Mesothelial cell of epicardium (in vitro differentiated cells): Measurements from ENCODE around the gene CHST11. TPM values are rescaled to one million over a fixed set of nuclear protein-coding genes. Genes with fewer than 3 reads are reported as not detected.

Experiments
- DNase-seq, 2 experiments: peaks; one replicate each; pipeline ENCODE4 v3.0.0; 2021; ENCODE audit warnings: low spot score in 2 of 2; ENCODE audit not compliant: unreplicated experiment in 2 of 2
- H3K27ac Mint-ChIP-seq: 2 replicates; pipeline ENCODE4 v1.8.0; 2021; ENCODE audit warnings: mixed read lengths
- H3K27me3 Mint-ChIP-seq: 2 replicates; pipeline ENCODE4 v1.8.0; 2021; ENCODE audit warnings: low read depth, mixed read lengths
- H3K36me3 Mint-ChIP-seq: 2 replicates; pipeline ENCODE4 v1.8.0; 2021; ENCODE audit warnings: mixed read lengths
- H3K4me1 Mint-ChIP-seq: 2 replicates; pipeline ENCODE4 v1.8.0; 2021; ENCODE audit warnings: mixed read lengths
- H3K4me3 Mint-ChIP-seq: 2 replicates; pipeline ENCODE4 v1.8.0; 2021; ENCODE audit warnings: mild to moderate bottlenecking, moderate library complexity, mixed read lengths
- H3K9me3 Mint-ChIP-seq: 2 replicates; pipeline ENCODE4 v1.8.0; 2021; ENCODE audit warnings: mixed read lengths
- CTCF ChIP-seq: fragments of 200-600 bp; sonication (generic); IDR thresholded peaks from one replicate; pipeline ENCODE4 v1.5.0; 2021; ENCODE audit warnings: antibody characterized with exemption; ENCODE audit not compliant: unreplicated experiment
- total RNA-seq: library from RNA; stranded (reverse); gene quantifications from 3 replicates; pipeline ENCODE4 v1.2.1, GENCODE V29; 2021

Gene CHST11
- total RNA-seq, 1 donor from 2014 or later = 15.0 TPM

- no peak for DNase-seq
- Mint-ChIP-seq H3K4me3 (no peak overlapping the region), H3K27me3 (peaks cover 6% of the 10 kb centered on the region), H3K4me1 (peaks cover 10% of the 10 kb centered on the region), H3K27ac (no peak overlapping the region), H3K36me3 (no peaks in the 10 kb centered on the region), H3K9me3 (no peaks in the 10 kb centered on the region)
- no peak for TF ChIP-seq CTCF
Observed at GRCh38 chr12:104464899-104465298, 8.2 kb downstream of the CHST11 start.

DNA sequence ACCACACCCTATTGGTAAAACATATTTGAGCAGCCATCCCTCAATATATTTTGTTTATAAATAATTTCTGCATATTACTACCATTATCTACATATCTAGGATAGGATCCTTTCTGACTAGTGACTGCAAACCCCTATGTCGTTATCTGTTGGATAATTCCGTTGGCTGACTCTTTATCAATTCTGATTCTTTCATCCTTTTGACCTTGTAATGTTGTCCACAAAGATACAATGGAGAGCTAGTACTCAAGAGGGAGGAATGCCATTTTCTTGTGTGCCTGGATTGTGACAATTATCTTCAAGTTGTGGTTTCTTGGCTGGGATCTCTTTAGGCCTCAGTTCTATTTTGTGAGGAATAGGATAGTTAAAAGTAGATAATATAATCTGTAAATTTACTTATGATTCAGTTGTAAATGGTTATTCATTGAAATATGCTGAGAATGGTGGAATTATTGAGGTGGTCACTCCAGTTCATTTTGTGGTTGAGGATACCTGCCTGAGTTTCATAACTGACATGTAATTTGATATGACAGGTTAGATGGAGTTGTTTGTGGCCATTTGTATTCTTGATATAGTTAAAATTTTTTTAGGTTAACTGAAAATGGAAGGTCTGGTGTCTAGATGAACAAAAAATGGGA is 10.1 kb downstream of the CHST11 start:
- Mint-ChIP-seq H3K27me3 (no peaks in the 10 kb centered on the region), H3K4me1 (peaks cover 7% of the 10 kb centered on the region), H3K27ac (no peak overlapping the region), H3K36me3 (no peaks in the 10 kb centered on the region), H3K9me3 (no peaks in the 10 kb centered on the region), H3K4me3 (no peak overlapping the region)
- no peak for DNase-seq
- no peak for TF ChIP-seq CTCF

- Mint-ChIP-seq H3K27ac (no peak overlapping the region), H3K9me3 (no peaks in the 10 kb centered on the region), H3K36me3 (no peaks in the 10 kb centered on the region), H3K4me1 (peaks cover 7% of the 10 kb centered on the region), H3K27me3 (no peaks in the 10 kb centered on the region), H3K4me3 (no peak overlapping the region)
- no peak for DNase-seq
- no peak for TF ChIP-seq CTCF
Observed at GRCh38 chr12:104467346-104467837, 10.6 kb downstream of the CHST11 start.

DNA sequence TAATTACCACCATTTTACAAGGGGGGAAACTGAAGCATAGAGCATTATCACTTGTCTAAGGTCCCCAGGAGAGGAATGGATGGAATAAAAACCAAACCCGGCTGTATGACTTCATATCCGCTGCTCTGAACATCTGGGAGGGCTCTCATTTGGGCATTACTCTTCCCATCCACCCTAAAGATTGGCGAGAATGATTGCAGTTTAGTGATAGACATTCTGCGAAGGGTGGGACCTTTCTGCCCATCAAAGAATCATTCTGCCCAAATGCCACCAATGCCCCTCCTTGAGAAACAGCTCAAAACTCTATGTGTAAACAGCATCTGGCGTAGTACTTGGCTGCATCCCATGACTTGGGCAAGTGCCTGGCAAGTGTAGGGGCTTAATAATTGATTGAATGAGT is 11.6 kb downstream of the CHST11 start:
- Mint-ChIP-seq H3K4me3 (no peak overlapping the region), H3K36me3 (no peaks in the 10 kb centered on the region), H3K4me1 (peaks cover 5% of the 10 kb centered on the region), H3K27me3 (no peaks in the 10 kb centered on the region), H3K27ac (no peak overlapping the region), H3K9me3 (no peaks in the 10 kb centered on the region)
- no peak for DNase-seq
- TF ChIP-seq CTCF = no peak

DNA sequence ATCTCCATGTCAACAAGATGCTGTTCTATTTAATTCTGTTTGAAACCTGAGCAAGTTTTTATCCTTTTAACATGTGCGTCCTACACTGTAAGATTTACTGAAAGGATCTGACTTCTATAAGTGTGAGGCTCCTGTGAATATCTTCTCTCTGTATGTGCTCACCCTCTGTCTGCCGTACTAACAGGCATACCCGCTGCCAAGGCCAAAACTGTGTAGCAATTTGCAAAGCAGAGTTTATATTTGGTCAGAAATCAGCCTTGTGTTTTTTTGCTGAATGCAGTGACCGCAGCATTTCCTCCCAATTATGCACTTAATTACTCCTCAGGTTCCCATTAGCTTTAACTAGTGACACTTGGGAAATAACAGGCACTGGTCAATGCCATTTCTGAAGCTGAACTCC is 12.3 kb downstream of the CHST11 start:
- H3K36me3 Mint-ChIP-seq = no peaks in the 10 kb centered on the region
- no peaks in the 10 kb centered on the region for H3K9me3 Mint-ChIP-seq
- H3K4me3 Mint-ChIP-seq = no peak overlapping the region
- H3K27ac Mint-ChIP-seq = no peak overlapping the region
- H3K4me1 Mint-ChIP-seq = peaks cover 5% of the 10 kb centered on the region
- no peak for TF ChIP-seq CTCF
- no peaks in the 10 kb centered on the region for H3K27me3 Mint-ChIP-seq
- DNase-seq = no peak
